Brain microvascular endothelial cell (primary cell): Measurements from ENCODE around the gene PIK3R2.

Experiments used
- DNase-seq: peaks from one replicate; pipeline ENCODE4 v3.0.0-alpha.2; 2020
- H3K27ac ChIP-seq: fragments of 250-450 bp; sonication (Bioruptor Pico); 2 replicates; pipeline ENCODE4 v1.5.1; 2020; ENCODE audit warnings: mild to moderate bottlenecking, moderate library complexity
- H3K27me3 ChIP-seq: fragments of 250-450 bp; sonication (Bioruptor Pico); replicated peaks from 2 replicates; pipeline ENCODE4 v1.5.1; 2020; ENCODE audit warnings: mild to moderate bottlenecking
- H3K36me3 ChIP-seq: fragments of 250-450 bp; sonication (Bioruptor Pico); replicated peaks from 2 replicates; pipeline ENCODE4 v1.5.1; 2020; ENCODE audit warnings: mild to moderate bottlenecking
- H3K4me3 ChIP-seq: 2 replicates; pipeline ENCODE4 v1.5.1; 2011; ENCODE audit warnings: low read depth, mild to moderate bottlenecking, control low read depth, low read length, moderate library complexity
- in situ Hi-C: cut with HindIII; loops from 2 replicates; pipeline ENCODE4 v1.10.0; 2017; ENCODE audit warnings: low sequenced_read_pairs, low pct_ligation_motif_present
- TF ChIP-seq, protein P1 (sequence below): IDR thresholded peaks from 2 replicates; pipeline ENCODE4 v1.5.1; 2011; ENCODE audit warnings: low read depth, mild to moderate bottlenecking, moderate library complexity, low read length, control low read depth, inconsistent platforms; ENCODE audit errors: missing control alignments

The PIK3R2 gene

DNA sequence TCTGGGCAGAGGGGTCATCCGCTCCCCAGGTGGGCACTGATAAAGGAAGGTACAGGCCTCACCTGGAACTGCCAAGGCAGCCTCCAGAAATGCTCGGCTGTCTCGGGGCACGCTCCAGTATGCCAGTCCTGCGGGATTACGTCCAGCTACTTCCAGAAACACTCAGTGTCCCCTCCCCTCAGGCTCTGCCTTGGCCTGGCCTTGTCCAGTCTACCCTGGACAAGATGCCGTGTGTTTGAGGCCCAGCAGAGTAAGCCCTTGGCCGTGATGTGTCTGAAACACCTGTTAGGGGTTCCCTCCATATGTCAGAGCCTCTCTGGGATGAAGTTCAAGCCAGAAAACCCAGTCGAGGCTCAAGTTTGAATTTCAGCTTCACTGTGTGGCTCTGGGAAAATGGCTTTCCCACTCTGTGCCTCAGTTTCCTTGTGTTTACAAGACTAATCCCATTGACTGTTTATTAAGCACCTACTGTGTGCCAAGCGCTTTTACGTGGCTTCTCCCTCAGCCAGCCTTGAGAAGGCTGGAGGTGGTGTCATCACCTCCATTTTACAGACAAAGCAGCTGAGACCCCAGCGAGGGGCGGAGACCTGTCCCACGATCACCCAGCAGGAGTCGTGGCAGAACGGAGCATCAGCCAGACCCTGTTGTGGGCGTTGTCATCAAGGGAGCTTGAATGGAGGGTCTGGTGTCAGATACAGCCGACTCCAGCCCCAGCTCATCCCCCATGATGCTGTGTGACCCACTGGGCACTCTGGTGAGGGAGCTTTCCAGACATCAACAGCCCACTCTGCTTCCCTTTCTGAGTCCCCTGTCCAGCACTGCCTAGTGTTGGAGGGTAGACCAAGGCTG, 2.0 kb upstream of the PIK3R2 start:
- TF ChIP-seq, protein P1, sequence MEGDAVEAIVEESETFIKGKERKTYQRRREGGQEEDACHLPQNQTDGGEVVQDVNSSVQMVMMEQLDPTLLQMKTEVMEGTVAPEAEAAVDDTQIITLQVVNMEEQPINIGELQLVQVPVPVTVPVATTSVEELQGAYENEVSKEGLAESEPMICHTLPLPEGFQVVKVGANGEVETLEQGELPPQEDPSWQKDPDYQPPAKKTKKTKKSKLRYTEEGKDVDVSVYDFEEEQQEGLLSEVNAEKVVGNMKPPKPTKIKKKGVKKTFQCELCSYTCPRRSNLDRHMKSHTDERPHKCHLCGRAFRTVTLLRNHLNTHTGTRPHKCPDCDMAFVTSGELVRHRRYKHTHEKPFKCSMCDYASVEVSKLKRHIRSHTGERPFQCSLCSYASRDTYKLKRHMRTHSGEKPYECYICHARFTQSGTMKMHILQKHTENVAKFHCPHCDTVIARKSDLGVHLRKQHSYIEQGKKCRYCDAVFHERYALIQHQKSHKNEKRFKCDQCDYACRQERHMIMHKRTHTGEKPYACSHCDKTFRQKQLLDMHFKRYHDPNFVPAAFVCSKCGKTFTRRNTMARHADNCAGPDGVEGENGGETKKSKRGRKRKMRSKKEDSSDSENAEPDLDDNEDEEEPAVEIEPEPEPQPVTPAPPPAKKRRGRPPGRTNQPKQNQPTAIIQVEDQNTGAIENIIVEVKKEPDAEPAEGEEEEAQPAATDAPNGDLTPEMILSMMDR, result no peak
- no peak overlapping the region for H3K4me3 ChIP-seq
- H3K36me3 ChIP-seq, result no peaks in the 10 kb centered on the region
- H3K27ac ChIP-seq, result no peak overlapping the region
- no peak for DNase-seq
- in situ Hi-C loops, result no loop called here
- H3K27me3 ChIP-seq, result no peaks in the 10 kb centered on the region

DNA sequence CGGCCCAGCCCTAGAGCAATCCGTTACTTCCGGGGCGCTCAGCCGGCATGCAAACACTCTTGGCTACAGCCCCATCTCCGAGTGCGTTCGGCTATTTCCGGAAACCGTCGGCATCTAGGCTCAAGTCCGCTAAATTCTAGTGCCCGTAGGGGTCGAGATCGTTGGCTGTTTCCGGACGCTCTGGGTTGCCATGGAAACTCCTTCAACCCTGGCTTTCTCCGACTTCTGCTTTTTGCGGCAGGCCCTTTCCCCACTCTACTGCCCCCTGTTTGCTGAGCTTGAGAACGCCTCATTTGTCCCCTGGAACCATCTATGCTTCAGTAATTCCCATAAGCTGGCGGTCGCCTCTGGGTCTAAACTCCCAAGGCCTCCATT, 534 bp upstream of the PIK3R2 start:
- H3K4me3 ChIP-seq, result peak overlapping the region; percentile 64
- peaks cover 2% of the 10 kb centered on the region for H3K36me3 ChIP-seq
- no peaks in the 10 kb centered on the region for H3K27me3 ChIP-seq
- in situ Hi-C loops, result no loop called here
- peak overlapping the region; percentile 85 for H3K27ac ChIP-seq
- TF ChIP-seq, protein P1, result peak; percentile 83
- peak; percentile 98 for DNase-seq

DNA sequence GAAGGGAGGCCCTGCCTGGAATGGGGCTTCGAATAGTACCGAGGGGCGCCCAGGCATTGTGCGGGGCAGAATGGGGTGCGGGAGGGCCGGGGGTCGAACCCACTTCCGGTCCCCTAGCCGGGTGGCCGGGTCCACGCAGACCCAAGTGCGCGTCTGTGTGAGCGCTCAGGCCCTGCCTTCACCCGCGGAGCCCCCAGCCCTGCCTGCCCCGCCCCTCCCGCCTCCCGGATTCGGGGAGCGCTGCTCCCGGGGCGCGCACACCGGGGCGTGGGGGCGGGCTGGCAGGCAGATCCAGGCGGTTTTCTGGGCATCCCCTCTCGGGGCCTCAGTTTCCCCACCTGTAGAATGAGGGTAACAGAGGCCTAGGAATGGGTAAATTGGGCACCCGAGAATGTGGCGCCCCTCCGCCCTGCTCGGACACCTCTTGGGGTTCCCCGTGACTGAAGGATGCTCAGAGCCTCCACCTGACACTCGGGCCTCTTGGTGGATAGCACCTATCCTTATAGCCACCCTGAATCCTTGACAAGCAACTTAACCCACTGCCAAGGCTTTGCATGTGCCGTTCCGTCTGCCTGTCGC, 682 bp downstream of the PIK3R2 start:
- Histone ChIP-seq H3K36me3 (peaks cover 2% of the 10 kb centered on the region), H3K4me3 (peak overlapping the region; percentile 88), H3K27me3 (no peaks in the 10 kb centered on the region), H3K27ac (peak overlapping the region; percentile 78)
- TF ChIP-seq, protein P1, result no peak
- in situ Hi-C loops, result no loop called here
- DNase-seq, result no peak

DNA sequence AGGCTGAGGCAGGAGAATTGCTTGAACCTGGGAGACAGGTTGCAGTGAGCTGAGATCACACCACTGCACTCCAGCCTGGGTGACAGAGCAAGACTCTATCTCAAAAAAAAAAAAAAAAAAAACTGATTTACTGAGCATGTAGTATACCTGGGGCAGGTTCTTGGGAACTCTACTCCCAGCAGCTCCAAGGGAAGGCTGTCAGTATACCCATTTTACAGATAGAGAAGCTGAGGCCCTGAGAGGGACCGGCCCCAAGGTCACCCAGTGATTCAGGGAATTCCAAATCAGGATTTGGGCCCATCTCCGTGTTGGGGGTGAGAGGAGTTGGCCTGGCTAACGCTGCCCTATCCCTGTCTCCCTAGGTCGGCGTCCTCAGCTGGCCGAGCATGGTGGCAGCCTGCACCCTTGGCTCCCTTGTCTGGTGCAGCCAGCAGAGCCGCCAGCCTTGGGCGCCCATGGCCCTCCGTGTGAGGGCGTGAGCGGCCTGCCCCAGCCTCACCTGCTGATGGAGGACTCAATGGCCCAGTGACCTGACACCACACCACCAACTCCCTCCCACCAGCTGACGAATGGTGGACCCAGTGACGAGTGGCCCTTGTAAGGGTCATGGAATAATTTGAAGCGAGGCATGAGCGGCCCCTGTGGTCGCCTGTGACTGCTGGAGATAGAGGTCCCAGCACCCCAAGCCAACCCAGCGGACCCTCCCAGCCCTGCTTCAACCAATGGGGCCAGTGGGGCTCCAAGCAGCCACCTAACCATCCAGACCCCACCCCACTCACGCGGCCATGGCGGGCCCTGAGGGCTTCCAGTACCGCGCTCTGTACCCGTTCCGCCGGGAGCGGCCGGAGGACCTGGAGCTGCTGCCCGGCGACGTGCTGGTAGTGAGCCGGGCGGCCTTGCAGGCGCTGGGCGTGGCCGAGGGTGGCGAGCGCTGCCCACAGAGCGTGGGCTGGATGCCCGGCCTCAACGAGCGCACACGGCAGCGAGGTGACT, 2.4 kb downstream of the PIK3R2 start:
- DNase-seq, result no peak
- Histone ChIP-seq H3K27me3 (no peaks in the 10 kb centered on the region), H3K27ac (no peak overlapping the region), H3K4me3 (no peak overlapping the region), H3K36me3 (peaks cover 6% of the 10 kb centered on the region)
- TF ChIP-seq, protein P1, result no peak
- in situ Hi-C loops, result no loop called here

DNA sequence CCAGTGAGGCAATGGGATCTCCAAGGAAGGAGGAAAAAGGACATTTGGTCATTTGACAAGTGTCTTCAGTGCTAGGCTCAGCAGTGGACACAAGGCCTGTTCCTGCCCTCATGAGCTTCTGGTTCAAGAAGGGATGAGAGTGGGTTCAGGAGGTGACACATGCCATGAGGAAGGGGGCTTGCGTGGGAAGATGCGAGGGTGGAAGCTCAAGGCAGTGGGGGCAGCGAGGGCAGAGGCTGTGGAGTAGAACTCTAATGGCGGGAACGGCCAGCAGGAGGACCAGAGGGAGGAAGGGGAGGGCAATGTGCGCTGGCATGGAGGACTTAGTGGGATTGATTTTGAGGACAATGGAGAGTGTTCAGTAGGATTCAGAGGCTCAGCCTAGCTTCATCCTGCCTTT, 3.3 kb downstream of the PIK3R2 start:
- peaks cover 6% of the 10 kb centered on the region for H3K36me3 ChIP-seq
- TF ChIP-seq, protein P1, result peak; percentile 11
- H3K27me3 ChIP-seq, result no peaks in the 10 kb centered on the region
- no peak overlapping the region for H3K4me3 ChIP-seq
- in situ Hi-C loops, result no loop called here
- no peak overlapping the region for H3K27ac ChIP-seq
- no peak for DNase-seq
